ENCODE measurements around the gene PHLDB1. TPM values are rescaled to one million over a fixed set of nuclear protein-coding genes. Genes with fewer than 3 reads are reported as not detected.

The PHLDB1 gene
- total RNA-seq, 6 donors from 2014 or later = 45.5 to 188 (median 100) TPM

DNA sequence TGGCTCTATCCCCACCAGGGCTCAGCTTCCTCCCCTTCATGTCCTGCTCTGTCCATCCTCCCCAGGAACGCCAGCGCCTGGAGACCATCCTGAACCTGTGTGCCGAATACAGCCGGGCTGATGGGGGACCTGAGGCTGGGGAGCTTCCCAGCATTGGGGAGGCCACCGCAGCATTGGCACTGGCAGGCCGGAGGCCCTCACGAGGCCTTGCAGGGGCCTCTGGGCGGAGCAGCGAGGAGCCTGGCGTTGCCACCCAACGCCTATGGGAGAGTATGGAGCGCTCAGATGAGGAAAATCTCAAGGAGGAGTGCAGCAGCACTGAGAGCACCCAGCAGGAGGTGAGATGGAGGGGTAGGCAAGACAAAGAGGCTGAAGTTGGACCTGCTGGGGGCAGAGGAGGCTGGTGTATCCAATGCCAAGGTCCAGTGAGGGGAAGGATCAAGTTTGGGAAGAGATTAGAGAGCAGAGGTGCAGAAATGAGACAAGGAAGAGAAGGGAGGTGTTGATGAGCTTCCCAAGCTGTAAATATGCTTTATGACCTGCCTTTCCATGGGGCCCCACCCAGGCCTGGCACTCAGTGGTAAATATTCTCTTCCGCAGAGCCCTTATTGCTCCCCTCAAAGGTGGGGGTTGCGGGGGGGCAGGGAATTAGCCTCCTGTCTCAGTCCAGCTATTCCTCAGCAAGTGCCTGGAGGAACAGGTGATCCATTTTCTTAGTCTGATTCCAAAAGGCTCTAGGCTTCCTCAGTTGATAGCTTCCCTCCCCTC lies 23.9 kb downstream of the PHLDB1 start:
- Histone ChIP-seq H3K27ac (peak overlapping the region in 2 of 4 donors; percentile 32 to 46), H3K4me3 (no peak overlapping the region), H3K36me3 (peaks cover 0 to 92% (median 39%) of the 10 kb centered on the region in 4 donors), H3K27me3 (no peaks in the 10 kb centered on the region), H3K9me3 (no peaks in the 10 kb centered on the region), H3K4me1 (peaks cover 35 to 62% (median 51%) of the 10 kb centered on the region in 4 donors)
- TF ChIP-seq POLR2AphosphoS5 (IDR thresholded peaks at IDR 0.05) = no peak
- TF ChIP-seq EP300 (IDR thresholded peaks at IDR 0.05) = no peak
- TF ChIP-seq CTCF (IDR thresholded peaks at IDR 0.05) = no peak
- TF ChIP-seq POLR2A (IDR thresholded peaks at IDR 0.05) = no peak
- WGBS, 2 donors = 87 to 88% methylated on average over 13 to 14 of the region's 14 CpGs
- ATAC-seq (ENCODE audit: low FRiP score in 2 of 2) = no peak
- peak in 1 of 2 donors; percentile 62 for DNase-seq

DNA sequence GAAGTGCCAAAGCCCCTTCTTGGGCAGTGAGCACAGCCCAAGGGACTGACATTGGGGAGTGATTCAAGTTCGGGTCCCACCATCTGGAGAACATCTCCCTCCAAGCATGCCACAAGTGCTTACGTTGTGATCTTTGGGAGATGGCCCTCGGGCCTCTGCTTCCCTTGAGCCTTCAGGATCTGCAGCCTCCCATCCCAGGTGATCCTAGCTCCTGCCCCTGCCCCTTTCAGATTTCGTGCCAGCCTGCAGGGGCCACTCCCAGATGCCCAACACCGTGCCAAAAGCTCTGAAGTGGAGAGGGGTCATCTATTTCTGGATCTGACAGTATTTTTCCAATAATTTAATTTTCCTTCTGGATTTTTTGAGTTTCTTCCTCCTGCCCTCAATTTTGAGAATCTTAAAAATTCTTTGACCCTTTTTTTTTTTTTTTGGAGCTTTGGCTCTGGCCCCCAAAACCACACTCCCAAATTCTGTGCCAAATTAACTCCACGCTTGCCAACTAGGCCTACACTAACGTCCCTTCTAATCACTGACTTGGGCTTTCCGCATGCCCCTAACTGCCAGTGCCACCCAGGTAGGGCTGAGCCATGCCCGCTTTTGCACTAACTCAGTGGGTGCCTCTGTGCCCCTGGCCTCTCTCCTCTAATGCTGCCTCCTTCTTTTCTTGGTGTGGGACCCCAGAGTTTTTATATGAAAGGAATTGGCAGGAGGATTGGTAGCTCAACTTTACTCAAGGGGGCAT lies 25.3 kb downstream of the PHLDB1 start:
- no peak for ATAC-seq (ENCODE audit: low FRiP score in 2 of 2)
- 76 to 84% methylated on average over 7 to 9 of the region's 9 CpGs for WGBS, 2 donors
- H3K27me3 ChIP-seq = no peaks in the 10 kb centered on the region
- no peak for DNase-seq
- H3K27ac ChIP-seq = peak overlapping the region in 1 of 4 donors; percentile 76
- TF ChIP-seq EP300 (IDR thresholded peaks at IDR 0.05) = no peak
- no peak for TF ChIP-seq POLR2AphosphoS5 (IDR thresholded peaks at IDR 0.05)
- TF ChIP-seq CTCF (IDR thresholded peaks at IDR 0.05) = no peak
- TF ChIP-seq POLR2A (IDR thresholded peaks at IDR 0.05) = no peak
- H3K9me3 ChIP-seq = no peaks in the 10 kb centered on the region
- peaks cover 35 to 62% (median 51%) of the 10 kb centered on the region in 4 donors for H3K4me1 ChIP-seq
- peaks cover 0 to 91% (median 31%) of the 10 kb centered on the region in 4 donors for H3K36me3 ChIP-seq
- H3K4me3 ChIP-seq = no peak overlapping the region

- no peak for TF ChIP-seq EP300 (IDR thresholded peaks at IDR 0.05)
- TF ChIP-seq POLR2A (IDR thresholded peaks at IDR 0.05) = no peak
- TF ChIP-seq CTCF (IDR thresholded peaks at IDR 0.05) = no peak
- TF ChIP-seq POLR2AphosphoS5 (IDR thresholded peaks at IDR 0.05) = no peak
- WGBS, 2 donors = 67 to 88% methylated on average over 1 of the region's 1 CpG
- DNase-seq (no peak), ATAC-seq (ENCODE audit: low FRiP score in 2 of 2) (no peak)
- H3K27me3 ChIP-seq = no peaks in the 10 kb centered on the region
- H3K4me1 ChIP-seq = peaks cover 35 to 61% (median 49%) of the 10 kb centered on the region in 4 donors
- no peak overlapping the region for H3K4me3 ChIP-seq
- peaks cover 0 to 89% (median 27%) of the 10 kb centered on the region in 4 donors for H3K36me3 ChIP-seq
- H3K27ac ChIP-seq = peak overlapping the region in 2 of 4 donors; percentile 65 to 76
- H3K9me3 ChIP-seq = no peaks in the 10 kb centered on the region
Measured at GRCh38 chr11:118633319-118633690, 25.9 kb downstream of the PHLDB1 start.

- DNase-seq (no peak), ATAC-seq (ENCODE audit: low FRiP score in 2 of 2) (peak in 1 of 2 donors; percentile 20)
- Histone ChIP-seq H3K9me3 (no peaks in the 10 kb centered on the region), H3K36me3 (peaks cover 0 to 89% (median 29%) of the 10 kb centered on the region in 4 donors), H3K27me3 (no peaks in the 10 kb centered on the region), H3K27ac (peak overlapping the region in 3 of 4 donors; percentile 65 to 76 (median 73)), H3K4me1 (peaks cover 35 to 55% (median 45%) of the 10 kb centered on the region in 4 donors), H3K4me3 (no peak overlapping the region)
- 58 to 60% methylated on average over 4 of the region's 4 CpGs for WGBS, 2 donors
- TF ChIP-seq CTCF (IDR thresholded peaks at IDR 0.05) (no peak), EP300 (IDR thresholded peaks at IDR 0.05) (no peak), POLR2A (IDR thresholded peaks at IDR 0.05) (no peak), POLR2AphosphoS5 (IDR thresholded peaks at IDR 0.05) (no peak)
Measured at GRCh38 chr11:118633979-118634378, 26.6 kb downstream of the PHLDB1 start.

All from upper lobe of left lung (tissue), 6 donors.